Endothelial cell of umbilical vein (primary cell): ENCODE measurements around the gene PTK6. TPM values are rescaled to one million over a fixed set of nuclear protein-coding genes. Genes with fewer than 3 reads are reported as not detected.

ENCODE experiments used
- BruUV-seq: library from RNA; stranded (reverse); fragments of 400-500 nt; replicated peaks from 2 replicates; lab custom pipeline; 2021; lab: Mats Ljungman, UMichigan
- CTCF ChIA-PET: fragments of 300-600, 350-600 bp; sonication (Branson Sonifier 250); formaldehyde crosslinking; loops from one replicate; lab custom pipeline; 2021; ENCODE audit warnings: antibody characterized with exemption, inconsistent platforms; lab: Charles Lee
- POLR2A ChIA-PET: fragments of 300-600, 350-600 bp; sonication (Branson Sonifier 250); formaldehyde crosslinking; loops from one replicate; lab custom pipeline; 2021; ENCODE audit warnings: antibody characterized with exemption, inconsistent platforms; lab: Charles Lee
- DNase-seq: peaks from one replicate; pipeline ENCODE4 v3.0.0-alpha.2; 2011; ENCODE audit warnings: low read depth, low spot score
- FAIRE-seq: peaks from 2 replicates; lab custom pipeline; 2011; peaks lifted over from hg19 to GRCh38; lab: Jason Lieb, UNC
- H2AFZ ChIP-seq: 2 replicates; pipeline ENCODE4 v1.6.0; 2012; ENCODE audit warnings: low read depth, low read length, control low read depth, inconsistent platforms
- H3K27ac ChIP-seq: 2 replicates; pipeline ENCODE4 v1.5.1; 2011; ENCODE audit warnings: low read depth, mild to moderate bottlenecking, control low read depth, low read length, moderate library complexity; ENCODE audit not compliant: insufficient read depth
- H3K27me3 ChIP-seq, 2 experiments: 2 replicates each; pipeline versions ENCODE4 v1.6.0 to v1.6.1; 2011; ENCODE audit warnings: low read length in 2 of 2, mixed read lengths in 1 of 2; ENCODE audit not compliant: control insufficient read depth in 2 of 2, insufficient read depth in 2 of 2
- H3K36me3 ChIP-seq, 2 experiments: 2 replicates in 1 of 2; 3 replicates in 1 of 2; pipeline ENCODE4 v1.5.1; 2011; ENCODE audit warnings: low read length in 2 of 2, mild to moderate bottlenecking in 1 of 2, moderate library complexity in 1 of 2; ENCODE audit not compliant: control insufficient read depth in 2 of 2, insufficient read depth in 2 of 2; ENCODE audit errors: extremely low read depth in 1 of 2
- H3K4me1 ChIP-seq: 3 replicates; pipeline ENCODE4 v1.5.1; 2011; ENCODE audit warnings: mild to moderate bottlenecking, low read length; ENCODE audit not compliant: control insufficient read depth, insufficient read depth; ENCODE audit errors: extremely low read depth
- H3K4me2 ChIP-seq: 2 replicates; pipeline ENCODE4 v1.6.1; 2011; ENCODE audit warnings: low read length, control low read depth, mixed read lengths; ENCODE audit not compliant: insufficient read depth
- H3K4me3 ChIP-seq, 3 experiments: fragments of 200-600 bp in 1 of 3; sonication (generic), shearing (Covaris generic) in 1 of 3; replicated peaks in 1 of 3; 2 replicates each; pipeline ENCODE4 v1.5.1; 2011 to 2016; ENCODE audit warnings: control low read depth in 3 of 3, low read length in 3 of 3, mild to moderate bottlenecking in 2 of 3, inconsistent platforms in 1 of 3, low read depth in 1 of 3, moderate library complexity in 1 of 3; ENCODE audit not compliant: insufficient read depth in 1 of 3
- H3K79me2 ChIP-seq: 2 replicates; pipeline ENCODE4 v1.6.0; 2012; ENCODE audit warnings: low read length, inconsistent platforms; ENCODE audit not compliant: control insufficient read depth, insufficient read depth
- H3K9ac ChIP-seq: replicated peaks from 2 replicates; pipeline ENCODE3; 2011; ENCODE audit warnings: low read length, control low read depth; ENCODE audit not compliant: insufficient read depth; ENCODE audit errors: extremely low read depth
- H3K9me1 ChIP-seq: replicated peaks from 3 replicates; pipeline ENCODE4 v1.6.0; 2011; ENCODE audit warnings: mild to moderate bottlenecking, low read length; ENCODE audit not compliant: control insufficient read depth, insufficient read depth; ENCODE audit errors: extremely low read depth
- H3K9me3 ChIP-seq: replicated peaks from 2 replicates; pipeline ENCODE4 v1.5.1; 2012; ENCODE audit warnings: low read length, inconsistent platforms; ENCODE audit not compliant: control insufficient read depth, insufficient read depth
- H4K20me1 ChIP-seq: replicated peaks from 2 replicates; pipeline ENCODE3; 2011; ENCODE audit warnings: mild to moderate bottlenecking, low read length; ENCODE audit not compliant: control insufficient read depth, insufficient read depth; ENCODE audit errors: extremely low read depth
- CTCF ChIP-seq, 2 donors: IDR thresholded peaks; 1 replicate in 1 of 2; 2 replicates in 1 of 2; pipeline ENCODE4 v1.5.1; 2011; ENCODE audit warnings: low read length in 2 of 2, mild to moderate bottlenecking in 2 of 2, moderate library complexity in 2 of 2, control low read depth in 1 of 2, inconsistent platforms in 1 of 2, low read depth in 1 of 2; ENCODE audit not compliant: insufficient read depth in 1 of 2; ENCODE audit errors: extremely low read depth in 1 of 2
- FOS ChIP-seq: IDR thresholded peaks from 2 replicates; pipeline ENCODE4 v1.6.1; 2011; ENCODE audit warnings: mild to moderate bottlenecking, low read length, moderate library complexity, borderline replicate concordance; ENCODE audit not compliant: insufficient read depth
- GATA2 ChIP-seq: IDR thresholded peaks from 2 replicates; pipeline ENCODE4 v1.7.0; 2011; ENCODE audit warnings: low read depth, mild to moderate bottlenecking, moderate library complexity, mixed read lengths, low read length; ENCODE audit not compliant: insufficient read length, insufficient read depth
- JUN ChIP-seq: IDR thresholded peaks from 2 replicates; pipeline ENCODE4 v1.6.1; 2011; ENCODE audit warnings: borderline replicate concordance, low read depth; ENCODE audit not compliant: insufficient read length, insufficient read depth
- MYC ChIP-seq: IDR thresholded peaks from one replicate; pipeline ENCODE4 v1.6.1; 2011; ENCODE audit warnings: mild to moderate bottlenecking, low read depth, low read length
- POLR2A ChIP-seq: IDR thresholded peaks from 2 replicates; pipeline ENCODE4 v1.6.1; 2012; ENCODE audit warnings: low read depth, mild to moderate bottlenecking, control low read depth, low read length
- POLR2AphosphoS5 ChIP-seq: IDR thresholded peaks from 2 replicates; pipeline ENCODE4 v1.6.1; 2012; ENCODE audit warnings: low read depth, mild to moderate bottlenecking, control low read depth, low read length, moderate library complexity; ENCODE audit not compliant: insufficient read depth
- dilution Hi-C: fragments of 300-500 bp; cut with MboI; formaldehyde crosslinking; loops from one replicate; pipeline ENCODE4 v1.15.0; 2019; ENCODE audit warnings: low sequenced_read_pairs; ENCODE audit not compliant: extremely low pct_ligation_motif_present
- intact Hi-C: fragments of 100-400 bp; cut with micrococcal nuclease; formaldehyde crosslinking; loops from one replicate; pipeline ENCODE4 v1.10.0; 2022
- polyA plus RNA-seq, 4 experiments: library from polyadenylated mRNA; depleted of rRNA in 3 of 4; stranded (reverse) in 3 of 4; unstranded in 1 of 4; fragments of >200 nt; gene quantifications; 2 replicates each; pipeline versions ENCODE4 v1.2.1 to v1.2.3, GENCODE V29; 2011 to 2012; ENCODE audit warnings: missing spikeins in 1 of 4
- total RNA-seq: library from RNA; stranded (reverse); gene quantifications from 2 replicates; pipeline ENCODE4 v1.2.3, GENCODE V29; 2021

Gene PTK6
- total and polyA plus RNA-seq, 2 donors (not counting 3 experiments of a cell fraction or from before 2014, with no cell fraction given): 0.18 TPM; not detected in 1

- Histone ChIP-seq H3K4me1 (no peaks in the 10 kb centered on the region), H4K20me1 (no peaks in the 10 kb centered on the region), H3K79me2 (no peaks in the 10 kb centered on the region), H3K9me3 (no peaks in the 10 kb centered on the region), H3K27me3 (no peaks in the 10 kb centered on the region), H3K9ac (no peak overlapping the region), H2AFZ (peak overlapping the region; percentile 41), H3K4me2 (no peak overlapping the region), H3K9me1 (no peaks in the 10 kb centered on the region), H3K4me3 (no peak overlapping the region), H3K27ac (no peak overlapping the region), H3K36me3 (no peaks in the 10 kb centered on the region)
- TF ChIP-seq MYC (no peak), FOS (no peak), POLR2AphosphoS5 (no peak), POLR2A (no peak), JUN (no peak), CTCF (IDR thresholded peaks at IDR 0.05; ENCODE audit: extremely low read depth in 1 of 2, insufficient read depth in 1 of 2, low read depth in 1 of 2, low read length in 2 of 2) (peak; percentile 92 to 96), GATA2 (no peak)
- FAIRE-seq (peak; percentile 31), DNase-seq (peak; percentile 44)
- BruUV-seq: no TSS peak
- POLR2A ChIA-PET: interaction anchor here (0.5 kb wide), 1 partner anchor 24 kb away, joined by 3 read pairs; no protein-coding TSS in a partner anchor
- dilution Hi-C loops (no loop called here), intact Hi-C loops (loop anchor here (1.0 to 2.0 kb wide), 3 partner anchors 24 to 624 kb away; partner anchors contain the start of gene PPDPF)
- CTCF ChIA-PET: interaction anchor here (0.6 to 2.5 kb wide), 33 partner anchors 9 to 787 kb away, joined by 3 to 30 read pairs (median 3); partner anchors contain the start of genes ARFGAP1, HELZ2, PPDPF and PTK6
Observed at GRCh38 chr20:63495741-63496595, 41.2 kb downstream of the PTK6 start.
